Fibroblast of lung (primary cell): ENCODE data around the gene CSGALNACT2. TPM values are rescaled to one million over a fixed set of nuclear protein-coding genes. Genes with fewer than 3 reads are reported as not detected.

ENCODE experiments used
- DNase-seq, 2 donors: peaks; one replicate each; pipeline versions ENCODE4 v3.0.0 to v3.0.0-alpha.2; 2010; ENCODE audit warnings: low read depth in 2 of 2
- H2AFZ ChIP-seq: 2 replicates; pipeline ENCODE4 v1.5.1; 2012; ENCODE audit warnings: low read length, control low read depth, inconsistent platforms
- H3K27ac ChIP-seq: 2 replicates; pipeline ENCODE4 v1.5.1; 2011; ENCODE audit warnings: low read length, control low read depth; ENCODE audit not compliant: insufficient read depth
- H3K27me3 ChIP-seq: 2 replicates; pipeline ENCODE4 v1.5.1; 2011; ENCODE audit warnings: mild to moderate bottlenecking, low read length; ENCODE audit not compliant: control insufficient read depth, insufficient read depth
- H3K36me3 ChIP-seq: 2 replicates; pipeline ENCODE4 v1.5.1; 2011; ENCODE audit warnings: low read length; ENCODE audit not compliant: control insufficient read depth, insufficient read depth
- H3K4me1 ChIP-seq: 2 replicates; pipeline ENCODE4 v1.5.1; 2011; ENCODE audit warnings: low read length; ENCODE audit not compliant: control insufficient read depth, insufficient read depth; ENCODE audit errors: extremely low read depth
- H3K4me2 ChIP-seq: 2 replicates; pipeline ENCODE4 v1.5.1; 2011; ENCODE audit warnings: low read length, control low read depth; ENCODE audit not compliant: insufficient read depth; ENCODE audit errors: extremely low read depth
- H3K4me3 ChIP-seq, 4 experiments: fragments of 200-600 bp in 1 of 4; sonication (generic) in 1 of 4; replicated peaks in 1 of 4; 2 replicates each; pipeline ENCODE4 v1.5.1; 2011 to 2016; ENCODE audit warnings: low read length in 4 of 4, low read depth in 3 of 4, mild to moderate bottlenecking in 3 of 4, control low read depth in 2 of 4, inconsistent platforms in 1 of 4, mixed read lengths in 1 of 4; ENCODE audit not compliant: insufficient read depth in 1 of 4; ENCODE audit errors: control extremely low read depth in 1 of 4
- H3K79me2 ChIP-seq: 2 replicates; pipeline ENCODE4 v1.5.1; 2012; ENCODE audit warnings: mild to moderate bottlenecking, low read length, inconsistent platforms; ENCODE audit not compliant: control insufficient read depth, insufficient read depth
- H3K9ac ChIP-seq: 2 replicates; pipeline ENCODE4 v1.5.1; 2011; ENCODE audit warnings: mild to moderate bottlenecking, low read length, control low read depth; ENCODE audit not compliant: insufficient read depth
- H3K9me3 ChIP-seq: 2 replicates; pipeline ENCODE4 v1.5.1; 2012; ENCODE audit warnings: low read depth, low read length; ENCODE audit not compliant: control insufficient read depth, insufficient read depth
- H4K20me1 ChIP-seq: 2 replicates; pipeline ENCODE4 v1.5.1; 2011; ENCODE audit warnings: low read length; ENCODE audit not compliant: control insufficient read depth, insufficient read depth; ENCODE audit errors: extremely low read depth
- CTCF ChIP-seq, 2 donors: IDR thresholded peaks in 1 of 2; conservative IDR thresholded peaks in 1 of 2; 1 replicate in 1 of 2; 2 replicates in 1 of 2; pipeline ENCODE4 v1.5.1; 2011 to 2012; ENCODE audit warnings: low read length in 2 of 2, control low read depth in 1 of 2, inconsistent platforms in 1 of 2, low read depth in 1 of 2, mild to moderate bottlenecking in 1 of 2
- EZH2 ChIP-seq: IDR thresholded peaks from 2 replicates; pipeline ENCODE4 v1.5.1; 2012; ENCODE audit warnings: low read length, control low read depth, mild to moderate bottlenecking; ENCODE audit errors: missing control alignments
- polyA plus RNA-seq, 2 donors: library from polyadenylated mRNA; depleted of rRNA in 1 of 2; stranded (reverse) in 1 of 2; unstranded in 1 of 2; fragments of >200 nt; gene quantifications; 2 replicates each; pipeline ENCODE4 v1.2.1, GENCODE V29; 2011 to 2012; ENCODE audit warnings: missing spikeins in 1 of 2
- total RNA-seq: library from RNA; depleted of rRNA; stranded (reverse); fragments of >200 nt; gene quantifications from 2 replicates; pipeline ENCODE4 v1.2.1, GENCODE V29; 2014

CSGALNACT2 gene
- total and polyA plus RNA-seq, 2 donors (not counting 1 experiment from before 2014, with no cell fraction given) = 38.6 to 46.9 TPM

GRCh38 chr10:43170491-43170890 lies 32.2 kb downstream of the CSGALNACT2 start:
- Histone ChIP-seq H3K27me3 (no peaks in the 10 kb centered on the region), H3K4me2 (no peak overlapping the region), H3K9me3 (no peaks in the 10 kb centered on the region), H3K27ac (no peak overlapping the region), H3K4me1 (no peaks in the 10 kb centered on the region), H2AFZ (no peak overlapping the region), H4K20me1 (no peaks in the 10 kb centered on the region), H3K36me3 (peaks cover 6% of the 10 kb centered on the region), H3K9ac (no peak overlapping the region), H3K4me3 (no peak overlapping the region), H3K79me2 (no peaks in the 10 kb centered on the region)
- peak in 1 of 2 donors; percentile 42 for DNase-seq
- TF ChIP-seq CTCF (conservative IDR thresholded peaks at IDR 0.05 in 1 of 2, IDR thresholded peaks at IDR 0.05 in 1 of 2; ENCODE audit: low read depth in 1 of 2, low read length in 2 of 2) (peak in 1 of 2 donors; percentile 35), EZH2 (no peak)

GRCh38 chr10:43172645-43173044 lies 34.4 kb downstream of the CSGALNACT2 start:
- H3K36me3 ChIP-seq = peaks cover 10% of the 10 kb centered on the region
- no peak overlapping the region for H3K4me2 ChIP-seq
- H3K4me1 ChIP-seq = peaks cover 2% of the 10 kb centered on the region
- no peak for DNase-seq
- H3K9me3 ChIP-seq = no peaks in the 10 kb centered on the region
- H3K27me3 ChIP-seq = no peaks in the 10 kb centered on the region
- no peak overlapping the region for H2AFZ ChIP-seq
- no peak overlapping the region for H3K9ac ChIP-seq
- H4K20me1 ChIP-seq = no peaks in the 10 kb centered on the region
- no peak for TF ChIP-seq CTCF (conservative IDR thresholded peaks at IDR 0.05 in 1 of 2, IDR thresholded peaks at IDR 0.05 in 1 of 2; ENCODE audit: low read depth in 1 of 2, low read length in 2 of 2)
- TF ChIP-seq EZH2 = no peak
- no peaks in the 10 kb centered on the region for H3K79me2 ChIP-seq
- H3K4me3 ChIP-seq = no peak overlapping the region
- H3K27ac ChIP-seq = no peak overlapping the region

- no peak for TF ChIP-seq EZH2
- TF ChIP-seq CTCF (conservative IDR thresholded peaks at IDR 0.05 in 1 of 2, IDR thresholded peaks at IDR 0.05 in 1 of 2; ENCODE audit: low read depth in 1 of 2, low read length in 2 of 2) = no peak
Measured at GRCh38 chr10:43173120-43173519, 34.9 kb downstream of the CSGALNACT2 start.

More at GRCh38 chr10:43173120-43173519, 34.9 kb downstream of the CSGALNACT2 start:
- no peak overlapping the region for H3K27ac ChIP-seq
- H3K4me1 ChIP-seq = peaks cover 2% of the 10 kb centered on the region
- no peak for DNase-seq
- H3K79me2 ChIP-seq = no peaks in the 10 kb centered on the region
- peaks cover 10% of the 10 kb centered on the region for H3K36me3 ChIP-seq
- no peak overlapping the region for H2AFZ ChIP-seq
- no peaks in the 10 kb centered on the region for H3K9me3 ChIP-seq
- no peak overlapping the region for H3K4me3 ChIP-seq
- H3K27me3 ChIP-seq = no peaks in the 10 kb centered on the region
- no peaks in the 10 kb centered on the region for H4K20me1 ChIP-seq
- no peak overlapping the region for H3K4me2 ChIP-seq
- H3K9ac ChIP-seq = no peak overlapping the region
